Neuron (in vitro differentiated cells): ENCODE data around the gene OLIG1.

Experiments used
- H2AFZ ChIP-seq: one replicate; pipeline ENCODE4 v1.6.1; 2013; ENCODE audit warnings: low read depth, mild to moderate bottlenecking, inconsistent platforms, low read length, moderate library complexity
- H3K27me3 ChIP-seq: one replicate; pipeline ENCODE4 v1.6.1; 2013; ENCODE audit warnings: low read length; ENCODE audit not compliant: insufficient read depth
- H3K36me3 ChIP-seq: one replicate; pipeline ENCODE4 v1.6.1; 2013; ENCODE audit warnings: low read length; ENCODE audit not compliant: insufficient read depth
- H3K4me1 ChIP-seq: one replicate; pipeline ENCODE4 v1.6.1; 2013; ENCODE audit warnings: low read length; ENCODE audit not compliant: insufficient read depth
- H3K4me3 ChIP-seq: 2 replicates; pipeline ENCODE4 v1.5.1; 2013; ENCODE audit warnings: mild to moderate bottlenecking, low read length, moderate library complexity
- H3K9me3 ChIP-seq: one replicate; pipeline ENCODE4 v1.6.1; 2013; ENCODE audit warnings: low read length

OLIG1 gene

DNA sequence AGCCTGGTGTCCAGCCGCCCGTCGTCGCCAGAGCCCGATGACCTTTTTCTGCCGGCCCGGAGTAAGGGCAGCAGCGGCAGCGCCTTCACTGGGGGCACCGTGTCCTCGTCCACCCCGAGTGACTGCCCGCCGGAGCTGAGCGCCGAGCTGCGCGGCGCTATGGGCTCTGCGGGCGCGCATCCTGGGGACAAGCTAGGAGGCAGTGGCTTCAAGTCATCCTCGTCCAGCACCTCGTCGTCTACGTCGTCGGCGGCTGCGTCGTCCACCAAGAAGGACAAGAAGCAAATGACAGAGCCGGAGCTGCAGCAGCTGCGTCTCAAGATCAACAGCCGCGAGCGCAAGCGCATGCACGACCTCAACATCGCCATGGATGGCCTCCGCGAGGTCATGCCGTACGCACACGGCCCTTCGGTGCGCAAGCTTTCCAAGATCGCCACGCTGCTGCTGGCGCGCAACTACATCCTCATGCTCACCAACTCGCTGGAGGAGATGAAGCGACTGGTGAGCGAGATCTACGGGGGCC is 43.0 kb upstream of the OLIG1 start:
- H3K4me3 ChIP-seq, result no peak overlapping the region
- peaks cover 93% of the 10 kb centered on the region for H3K27me3 ChIP-seq
- peaks cover 2% of the 10 kb centered on the region for H3K9me3 ChIP-seq
- no peak overlapping the region for H2AFZ ChIP-seq
- H3K4me1 ChIP-seq, result no peaks in the 10 kb centered on the region
- H3K36me3 ChIP-seq, result no peaks in the 10 kb centered on the region

DNA sequence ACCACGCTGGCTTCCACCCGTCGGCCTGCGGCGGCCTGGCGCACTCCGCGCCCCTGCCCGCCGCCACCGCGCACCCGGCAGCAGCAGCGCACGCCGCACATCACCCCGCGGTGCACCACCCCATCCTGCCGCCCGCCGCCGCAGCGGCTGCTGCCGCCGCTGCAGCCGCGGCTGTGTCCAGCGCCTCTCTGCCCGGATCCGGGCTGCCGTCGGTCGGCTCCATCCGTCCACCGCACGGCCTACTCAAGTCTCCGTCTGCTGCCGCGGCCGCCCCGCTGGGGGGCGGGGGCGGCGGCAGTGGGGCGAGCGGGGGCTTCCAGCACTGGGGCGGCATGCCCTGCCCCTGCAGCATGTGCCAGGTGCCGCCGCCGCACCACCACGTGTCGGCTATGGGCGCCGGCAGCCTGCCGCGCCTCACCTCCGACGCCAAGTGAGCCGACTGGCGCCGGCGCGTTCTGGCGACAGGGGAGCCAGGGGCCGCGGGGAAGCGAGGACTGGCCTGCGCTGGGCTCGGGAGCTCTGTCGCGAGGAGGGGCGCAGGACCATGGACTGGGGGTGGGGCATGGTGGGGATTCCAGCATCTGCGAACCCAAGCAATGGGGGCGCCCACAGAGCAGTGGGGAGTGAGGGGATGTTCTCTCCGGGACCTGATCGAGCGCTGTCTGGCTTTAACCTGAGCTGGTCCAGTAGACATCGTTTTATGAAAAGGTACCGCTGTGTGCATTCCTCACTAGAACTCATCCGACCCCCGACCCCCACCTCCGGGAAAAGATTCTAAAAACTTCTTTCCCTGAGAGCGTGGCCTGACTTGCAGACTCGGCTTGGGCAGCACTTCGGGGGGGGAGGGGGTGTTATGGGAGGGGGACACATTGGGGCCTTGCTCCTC is 42.3 kb upstream of the OLIG1 start:
- Histone ChIP-seq H2AFZ (no peak overlapping the region), H3K9me3 (peaks cover 2% of the 10 kb centered on the region), H3K27me3 (peaks cover 93% of the 10 kb centered on the region), H3K36me3 (no peaks in the 10 kb centered on the region), H3K4me1 (no peaks in the 10 kb centered on the region), H3K4me3 (no peak overlapping the region)

DNA sequence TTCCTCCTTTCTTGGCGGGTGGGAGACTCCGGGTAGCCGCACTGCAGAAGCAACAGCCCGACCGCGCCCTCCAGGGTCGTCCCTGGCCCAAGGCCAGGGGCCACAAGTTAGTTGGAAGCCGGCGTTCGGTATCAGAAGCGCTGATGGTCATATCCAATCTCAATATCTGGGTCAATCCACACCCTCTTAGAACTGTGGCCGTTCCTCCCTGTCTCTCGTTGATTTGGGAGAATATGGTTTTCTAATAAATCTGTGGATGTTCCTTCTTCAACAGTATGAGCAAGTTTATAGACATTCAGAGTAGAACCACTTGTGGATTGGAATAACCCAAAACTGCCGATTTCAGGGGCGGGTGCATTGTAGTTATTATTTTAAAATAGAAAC is 41.7 kb upstream of the OLIG1 start:
- no peaks in the 10 kb centered on the region for H3K36me3 ChIP-seq
- peaks cover 2% of the 10 kb centered on the region for H3K9me3 ChIP-seq
- H3K27me3 ChIP-seq, result peaks cover 92% of the 10 kb centered on the region
- H2AFZ ChIP-seq, result no peak overlapping the region
- no peaks in the 10 kb centered on the region for H3K4me1 ChIP-seq
- H3K4me3 ChIP-seq, result no peak overlapping the region

DNA sequence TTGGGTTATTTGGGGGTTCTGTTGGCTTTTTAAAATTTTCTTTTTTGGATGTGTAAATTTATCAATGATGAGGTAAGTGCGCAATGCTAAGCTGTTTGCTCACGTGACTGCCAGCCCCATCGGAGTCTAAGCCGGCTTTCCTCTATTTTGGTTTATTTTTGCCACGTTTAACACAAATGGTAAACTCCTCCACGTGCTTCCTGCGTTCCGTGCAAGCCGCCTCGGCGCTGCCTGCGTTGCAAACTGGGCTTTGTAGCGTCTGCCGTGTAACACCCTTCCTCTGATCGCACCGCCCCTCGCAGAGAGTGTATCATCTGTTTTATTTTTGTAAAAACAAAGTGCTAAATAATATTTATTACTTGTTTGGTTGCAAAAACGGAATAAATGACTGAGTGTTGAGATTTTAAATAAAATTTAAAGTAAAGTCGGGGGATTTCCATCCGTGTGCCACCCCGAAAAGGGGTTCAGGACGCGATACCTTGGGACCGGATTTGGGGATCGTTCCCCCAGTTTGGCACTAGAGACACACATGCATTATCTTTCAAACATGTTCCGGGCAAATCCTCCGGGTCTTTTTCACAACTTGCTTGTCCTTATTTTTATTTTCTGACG is 41.1 kb upstream of the OLIG1 start:
- Histone ChIP-seq H3K36me3 (no peaks in the 10 kb centered on the region), H3K4me1 (no peaks in the 10 kb centered on the region), H3K9me3 (peaks cover 2% of the 10 kb centered on the region), H3K27me3 (peaks cover 93% of the 10 kb centered on the region), H3K4me3 (no peak overlapping the region), H2AFZ (no peak overlapping the region)

DNA sequence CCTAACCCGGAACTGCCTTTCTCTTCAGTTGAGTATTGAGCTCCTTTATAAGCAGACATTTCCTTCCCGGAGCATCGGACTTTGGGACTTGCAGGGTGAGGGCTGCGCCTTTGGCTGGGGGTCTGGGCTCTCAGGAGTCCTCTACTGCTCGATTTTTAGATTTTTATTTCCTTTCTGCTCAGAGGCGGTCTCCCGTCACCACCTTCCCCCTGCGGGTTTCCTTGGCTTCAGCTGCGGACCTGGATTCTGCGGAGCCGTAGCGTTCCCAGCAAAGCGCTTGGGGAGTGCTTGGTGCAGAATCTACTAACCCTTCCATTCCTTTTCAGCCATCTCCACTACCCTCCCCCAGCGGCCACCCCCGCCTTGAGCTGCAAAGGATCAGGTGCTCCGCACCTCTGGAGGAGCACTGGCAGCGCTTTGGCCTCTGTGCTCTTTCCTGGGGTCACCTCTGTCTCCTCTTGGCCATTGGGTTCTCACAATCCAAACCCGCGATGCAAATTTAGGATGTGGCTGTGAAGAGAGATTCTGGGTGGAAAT is 40.5 kb upstream of the OLIG1 start:
- Histone ChIP-seq H3K4me3 (no peak overlapping the region), H3K4me1 (no peaks in the 10 kb centered on the region), H3K36me3 (no peaks in the 10 kb centered on the region), H2AFZ (no peak overlapping the region), H3K27me3 (peaks cover 93% of the 10 kb centered on the region), H3K9me3 (peaks cover 2% of the 10 kb centered on the region)

DNA sequence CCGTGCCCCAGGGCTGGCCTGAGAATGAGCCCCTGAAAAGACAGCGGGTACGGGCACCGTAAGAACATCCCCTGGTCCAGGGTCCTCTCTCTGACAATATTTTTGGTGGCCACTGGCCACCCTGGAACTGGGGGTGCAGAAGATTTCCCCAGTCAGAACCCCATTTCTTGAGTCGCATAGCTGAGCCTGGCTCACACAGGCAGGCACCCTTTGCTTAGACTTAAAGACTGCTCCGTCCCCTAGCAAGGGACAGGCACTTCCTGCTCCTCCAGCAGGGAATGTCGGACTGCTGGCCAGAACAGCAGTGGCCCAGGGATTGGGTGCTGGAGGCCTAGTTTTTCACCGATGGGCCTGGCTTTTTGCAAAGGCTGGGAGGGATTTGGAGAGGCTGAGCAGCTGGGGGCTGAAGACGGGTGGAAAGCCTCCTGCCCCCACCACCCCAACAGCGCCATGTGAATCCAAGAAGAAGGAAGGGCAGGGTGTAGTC is 39.9 kb upstream of the OLIG1 start:
- Histone ChIP-seq H3K4me1 (no peaks in the 10 kb centered on the region), H3K4me3 (no peak overlapping the region), H3K27me3 (peaks cover 92% of the 10 kb centered on the region)

DNA sequence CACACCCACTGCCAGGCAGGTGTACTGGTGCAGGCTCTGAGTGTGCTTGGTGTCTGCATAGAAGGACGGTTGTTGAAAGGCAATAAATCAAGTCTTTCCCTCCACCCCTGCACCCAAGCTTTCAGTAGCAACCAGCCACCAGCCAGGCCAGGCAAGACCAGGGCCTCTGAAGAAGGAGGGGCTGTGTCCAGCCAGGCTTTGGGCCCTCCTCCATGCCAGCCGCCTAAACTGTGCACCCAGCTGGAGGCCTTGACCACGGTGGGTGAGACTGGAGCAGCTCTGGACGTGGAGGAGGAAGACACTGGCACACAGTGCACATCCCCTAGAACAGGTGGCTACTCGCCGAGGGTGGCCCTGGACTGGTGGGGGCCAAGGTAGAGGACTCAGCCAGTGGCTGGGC is 39.3 kb upstream of the OLIG1 start:
- Histone ChIP-seq H2AFZ (no peak overlapping the region), H3K27me3 (peaks cover 92% of the 10 kb centered on the region), H3K4me1 (no peaks in the 10 kb centered on the region), H3K4me3 (no peak overlapping the region), H3K9me3 (peaks cover 2% of the 10 kb centered on the region), H3K36me3 (no peaks in the 10 kb centered on the region)

More for the DNA sequence above, 39.9 kb upstream of the OLIG1 start:
- Histone ChIP-seq H3K9me3 (peaks cover 2% of the 10 kb centered on the region), H3K36me3 (no peaks in the 10 kb centered on the region), H2AFZ (no peak overlapping the region)

DNA sequence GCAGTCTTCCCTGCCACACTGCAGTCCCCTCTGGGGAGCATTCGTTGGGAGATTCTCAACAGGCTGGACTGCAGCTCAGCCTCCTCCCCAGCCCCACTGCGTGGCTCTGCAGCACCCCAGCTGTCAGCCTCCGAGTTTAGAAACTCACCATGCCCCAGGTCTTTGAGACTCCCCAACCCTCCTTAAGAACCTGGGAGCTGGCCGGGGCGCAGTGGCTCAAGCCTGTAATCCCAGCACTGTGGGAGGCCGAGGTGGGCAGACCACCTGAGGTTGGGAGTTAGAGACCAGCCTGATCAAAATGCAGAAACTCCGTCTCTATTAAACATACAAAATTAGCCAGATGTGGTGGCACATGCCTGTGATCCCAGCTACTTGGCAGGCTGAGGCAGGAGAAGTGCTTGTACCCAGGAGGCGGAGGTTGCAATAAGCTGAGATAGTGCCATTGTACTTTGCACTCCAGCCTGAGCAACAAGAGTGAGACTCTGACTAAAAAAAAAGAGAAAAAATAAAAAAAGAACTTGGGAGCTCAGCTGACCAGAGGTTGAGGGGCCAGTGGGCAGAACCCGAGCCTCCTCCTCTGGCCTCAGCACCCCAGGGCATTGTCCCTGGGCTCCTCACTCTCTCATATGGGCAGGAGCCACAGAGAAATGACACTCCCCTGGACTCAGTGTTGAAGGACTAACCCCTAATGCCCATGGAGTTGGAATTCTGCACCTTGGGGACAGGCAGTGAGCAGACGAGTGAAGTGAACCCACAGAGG is 38.6 kb upstream of the OLIG1 start:
- peaks cover 2% of the 10 kb centered on the region for H3K9me3 ChIP-seq
- H3K4me3 ChIP-seq, result no peak overlapping the region
- H3K36me3 ChIP-seq, result no peaks in the 10 kb centered on the region
- H3K4me1 ChIP-seq, result no peaks in the 10 kb centered on the region
- H3K27me3 ChIP-seq, result peaks cover 85% of the 10 kb centered on the region
- no peak overlapping the region for H2AFZ ChIP-seq

DNA sequence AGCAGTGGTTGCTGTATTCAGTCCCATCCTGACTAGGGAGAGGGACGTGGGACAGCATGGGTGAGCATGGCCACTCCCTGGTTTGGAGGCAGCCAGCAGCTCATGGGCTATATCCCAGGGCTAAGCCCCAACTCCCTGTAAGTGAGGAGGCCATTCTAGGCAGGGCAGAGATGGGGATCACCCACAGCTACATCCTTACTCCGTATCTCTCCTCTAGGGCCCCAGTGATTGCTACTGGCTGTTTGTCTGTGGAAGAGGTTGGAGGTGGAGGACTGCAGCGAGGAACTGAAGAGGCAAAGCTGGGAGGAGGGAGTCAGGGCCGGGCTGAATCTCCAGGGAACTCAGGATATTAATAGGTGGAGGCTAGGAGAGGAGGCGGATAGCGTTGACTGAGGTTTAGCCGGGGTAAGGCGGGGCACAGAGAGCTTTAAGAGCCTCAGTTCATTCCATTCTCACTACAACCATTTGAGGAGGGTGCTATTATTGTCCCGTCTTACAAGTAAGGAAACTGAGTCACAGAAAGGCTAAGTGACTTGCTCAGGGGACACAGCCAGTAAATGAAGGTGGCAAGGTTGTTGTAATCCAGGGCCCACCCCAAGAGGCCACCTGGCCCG is 37.4 kb upstream of the OLIG1 start:
- no peaks in the 10 kb centered on the region for H3K9me3 ChIP-seq
- H3K27me3 ChIP-seq, result peaks cover 76% of the 10 kb centered on the region
- no peaks in the 10 kb centered on the region for H3K4me1 ChIP-seq

DNA sequence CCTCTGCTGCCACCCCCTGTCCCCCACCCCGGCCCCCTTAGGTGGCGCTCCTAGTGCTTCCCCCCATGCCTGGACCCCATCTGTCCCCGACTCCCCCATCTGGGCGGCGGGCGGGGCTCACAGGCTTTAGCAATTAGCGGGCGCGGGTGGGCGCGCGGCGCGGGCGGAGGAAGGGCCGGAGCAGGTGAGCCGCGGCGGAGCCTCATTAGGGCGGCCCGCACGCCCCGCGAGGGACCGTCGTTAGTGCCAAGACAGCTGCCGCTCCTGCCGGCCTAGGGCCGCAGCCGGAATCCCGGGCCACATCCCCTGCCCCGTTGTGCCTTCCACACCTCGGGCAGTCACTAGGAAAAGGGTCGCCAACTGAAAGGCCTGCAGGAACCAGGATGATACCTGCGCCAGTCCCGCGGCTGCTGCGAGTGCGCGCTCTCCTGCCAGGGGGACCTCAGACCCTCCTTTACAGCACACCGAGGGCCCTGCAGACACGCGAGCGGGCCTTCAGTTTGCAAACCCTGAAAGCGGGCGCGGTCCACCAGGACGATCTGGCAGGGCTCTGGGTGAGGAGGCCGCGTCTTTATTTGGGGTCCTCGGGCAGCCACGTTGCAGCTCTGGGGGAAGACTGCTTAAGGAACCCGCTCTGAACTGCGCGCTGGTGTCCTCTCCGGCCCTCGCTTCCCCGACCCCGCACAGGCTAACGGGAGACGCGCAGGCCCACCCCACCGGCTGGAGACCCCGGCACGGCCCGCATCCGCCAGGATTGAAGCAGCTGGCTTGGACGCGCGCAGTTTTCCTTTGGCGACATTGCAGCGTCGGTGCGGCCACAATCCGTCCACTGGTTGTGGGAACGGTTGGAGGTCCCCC is 36.6 kb upstream of the OLIG1 start:
- H3K4me3 ChIP-seq, result no peak overlapping the region
- no peaks in the 10 kb centered on the region for H3K4me1 ChIP-seq

More for the DNA sequence above, 37.4 kb upstream of the OLIG1 start:
- no peaks in the 10 kb centered on the region for H3K36me3 ChIP-seq
- H2AFZ ChIP-seq, result no peak overlapping the region
- H3K4me3 ChIP-seq, result no peak overlapping the region

DNA sequence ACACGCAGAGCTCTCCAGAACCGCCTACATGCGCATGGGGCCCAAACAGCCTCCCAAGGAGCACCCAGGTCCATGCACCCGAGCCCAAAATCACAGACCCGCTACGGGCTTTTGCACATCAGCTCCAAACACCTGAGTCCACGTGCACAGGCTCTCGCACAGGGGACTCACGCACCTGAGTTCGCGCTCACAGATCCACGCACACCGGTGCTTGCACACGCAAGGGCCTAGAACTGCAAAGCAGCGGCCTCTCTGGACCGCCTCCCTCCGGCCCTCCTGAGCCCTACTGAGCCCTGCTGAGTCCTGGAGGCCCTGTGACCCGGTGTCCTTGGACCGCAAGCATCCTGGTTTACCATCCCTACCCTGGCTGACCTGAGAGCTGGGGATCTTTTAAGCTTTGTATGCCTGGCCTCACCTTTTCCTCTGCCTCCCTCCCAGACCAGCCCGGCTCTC is 36.0 kb upstream of the OLIG1 start:
- no peak overlapping the region for H3K4me3 ChIP-seq

More for the DNA sequence above, 36.6 kb upstream of the OLIG1 start:
- Histone ChIP-seq H3K36me3 (no peaks in the 10 kb centered on the region), H3K9me3 (no peaks in the 10 kb centered on the region), H2AFZ (no peak overlapping the region), H3K27me3 (peaks cover 73% of the 10 kb centered on the region)

DNA sequence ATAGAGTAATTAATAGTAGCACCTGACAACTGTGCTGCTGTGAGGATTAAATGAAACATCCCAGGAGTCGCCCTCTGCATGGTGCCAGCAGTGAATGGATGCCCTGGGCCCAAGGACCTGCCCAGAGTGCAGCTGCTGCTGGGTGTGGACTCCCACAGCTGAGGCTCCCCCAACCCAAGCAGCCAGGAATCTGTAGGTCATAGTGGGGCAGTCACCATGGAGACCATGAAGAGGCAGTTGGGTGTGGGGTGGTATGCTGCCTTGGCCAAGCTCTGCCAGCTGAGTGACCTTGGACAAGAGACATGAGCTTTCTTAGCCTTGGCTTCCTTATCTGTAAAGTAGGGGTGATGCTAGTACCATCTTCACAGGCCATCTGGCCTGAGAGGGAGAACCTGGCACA is 34.8 kb upstream of the OLIG1 start:
- H3K4me3 ChIP-seq, result no peak overlapping the region
- peaks cover 58% of the 10 kb centered on the region for H3K27me3 ChIP-seq
- no peaks in the 10 kb centered on the region for H3K9me3 ChIP-seq
- H3K36me3 ChIP-seq, result no peaks in the 10 kb centered on the region
- no peak overlapping the region for H2AFZ ChIP-seq
- no peaks in the 10 kb centered on the region for H3K4me1 ChIP-seq

More for the DNA sequence above, 36.0 kb upstream of the OLIG1 start:
- Histone ChIP-seq H2AFZ (no peak overlapping the region), H3K4me1 (no peaks in the 10 kb centered on the region), H3K36me3 (no peaks in the 10 kb centered on the region), H3K27me3 (peaks cover 67% of the 10 kb centered on the region), H3K9me3 (no peaks in the 10 kb centered on the region)
